ENCODE results near the gene DBP. TPM values are rescaled to one million over a fixed set of nuclear protein-coding genes. Genes with fewer than 3 reads are reported as not detected.
A peak's percentile ranks its signal among the peaks of the same experiment; 100 is the strongest.
"Not testable (repeated sequence)": the region's sequence is repeated elsewhere in the genome, so short reads cannot be mapped to it uniquely, and the experiment has no call there.

DBP gene
- total RNA-seq, 4 donors from 2014 or later = 8.7 to 13.8 (median 11.6) TPM

- no peak for DNase-seq
- Histone ChIP-seq H3K4me1 (peaks cover 0 to 10% (median 4%) of the 10 kb centered on the region in 4 donors), H3K9me3 (no peaks in the 10 kb centered on the region), H3K27me3 (no peaks in the 10 kb centered on the region), H3K27ac (no peak overlapping the region), H3K4me3 (no peak overlapping the region), H3K36me3 (no peaks in the 10 kb centered on the region)
- TF ChIP-seq EP300 (IDR thresholded peaks at IDR 0.05; ENCODE audit: low read depth) (no peak), POLR2AphosphoS5 (IDR thresholded peaks at IDR 0.05) (no peak), POLR2A (IDR thresholded peaks at IDR 0.05) (no peak)
- TF ChIP-seq, protein P1, sequence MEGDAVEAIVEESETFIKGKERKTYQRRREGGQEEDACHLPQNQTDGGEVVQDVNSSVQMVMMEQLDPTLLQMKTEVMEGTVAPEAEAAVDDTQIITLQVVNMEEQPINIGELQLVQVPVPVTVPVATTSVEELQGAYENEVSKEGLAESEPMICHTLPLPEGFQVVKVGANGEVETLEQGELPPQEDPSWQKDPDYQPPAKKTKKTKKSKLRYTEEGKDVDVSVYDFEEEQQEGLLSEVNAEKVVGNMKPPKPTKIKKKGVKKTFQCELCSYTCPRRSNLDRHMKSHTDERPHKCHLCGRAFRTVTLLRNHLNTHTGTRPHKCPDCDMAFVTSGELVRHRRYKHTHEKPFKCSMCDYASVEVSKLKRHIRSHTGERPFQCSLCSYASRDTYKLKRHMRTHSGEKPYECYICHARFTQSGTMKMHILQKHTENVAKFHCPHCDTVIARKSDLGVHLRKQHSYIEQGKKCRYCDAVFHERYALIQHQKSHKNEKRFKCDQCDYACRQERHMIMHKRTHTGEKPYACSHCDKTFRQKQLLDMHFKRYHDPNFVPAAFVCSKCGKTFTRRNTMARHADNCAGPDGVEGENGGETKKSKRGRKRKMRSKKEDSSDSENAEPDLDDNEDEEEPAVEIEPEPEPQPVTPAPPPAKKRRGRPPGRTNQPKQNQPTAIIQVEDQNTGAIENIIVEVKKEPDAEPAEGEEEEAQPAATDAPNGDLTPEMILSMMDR (IDR thresholded peaks at IDR 0.05) = no peak
- 78% methylated on average over 5 of the region's 5 CpGs; no CpG with 5 or more reads in 1 of the 2 donors for WGBS, 2 donors (ENCODE audit: low coverage in 1 of 2)
- intact Hi-C loops (cut with DNase I; ENCODE audit: low total_unique reads) (loop anchor here (5.0 kb wide), 1 partner anchor 513 kb away; no protein-coding TSS in a partner anchor), in situ Hi-C loops (cut with MboI; ENCODE audit: low pct_ligation_motif_present in 1 of 4, low pct_unique_long_range_greater_than_20kb in 1 of 4, low sequenced_read_pairs in 3 of 4) (no loop called here)
Observed at GRCh38 chr19:48659768-48660167, 22.6 kb upstream of the DBP start.

GRCh38 chr19:48658483-48658882 lies 21.3 kb upstream of the DBP start:
- no peak for DNase-seq
- Histone ChIP-seq H3K4me1 (peaks cover 0 to 10% (median 4%) of the 10 kb centered on the region in 4 donors), H3K27ac (no peak overlapping the region), H3K36me3 (no peaks in the 10 kb centered on the region), H3K4me3 (no peak overlapping the region), H3K27me3 (no peaks in the 10 kb centered on the region), H3K9me3 (no peaks in the 10 kb centered on the region)
- intact Hi-C loops (cut with DNase I; ENCODE audit: low total_unique reads) (no loop called here), in situ Hi-C loops (cut with MboI; ENCODE audit: low pct_ligation_motif_present in 1 of 4, low pct_unique_long_range_greater_than_20kb in 1 of 4, low sequenced_read_pairs in 3 of 4) (no loop called here)
- 88 to 94% methylated on average over 6 of the region's 6 CpGs for WGBS, 2 donors (ENCODE audit: low coverage in 1 of 2)
- TF ChIP-seq EP300 (IDR thresholded peaks at IDR 0.05; ENCODE audit: low read depth) = no peak
- TF ChIP-seq, protein P1 (IDR thresholded peaks at IDR 0.05) = no peak
- no peak for TF ChIP-seq POLR2A (IDR thresholded peaks at IDR 0.05)
- no peak for TF ChIP-seq POLR2AphosphoS5 (IDR thresholded peaks at IDR 0.05)

GRCh38 chr19:48657828-48658227 lies 20.6 kb upstream of the DBP start:
- H3K36me3 ChIP-seq; H3K27me3 ChIP-seq; intact Hi-C loops (cut with DNase I; ENCODE audit: low total_unique reads); DNase-seq; H3K4me3 ChIP-seq; in situ Hi-C loops (cut with MboI; ENCODE audit: low pct_ligation_motif_present in 1 of 4, low pct_unique_long_range_greater_than_20kb in 1 of 4, low sequenced_read_pairs in 3 of 4); H3K9me3 ChIP-seq: not testable (repeated sequence)
- WGBS, 2 donors (ENCODE audit: low coverage in 1 of 2) = 50 to 72% methylated on average over 2 to 5 of the region's 5 CpGs
- Histone ChIP-seq H3K27ac (peak overlapping the region in 1 of 4 donors; percentile 25), H3K4me1 (peaks cover 0 to 10% (median 4%) of the 10 kb centered on the region in 4 donors)
- TF ChIP-seq POLR2AphosphoS5 (IDR thresholded peaks at IDR 0.05) = peak in 1 of 3 donors; percentile 31

GRCh38 chr19:48656840-48657474 lies 19.8 kb upstream of the DBP start:
- H3K27ac ChIP-seq = no peak overlapping the region
- DNase-seq = peak; percentile 20
- in situ Hi-C loops (cut with MboI; ENCODE audit: low pct_ligation_motif_present in 1 of 4, low pct_unique_long_range_greater_than_20kb in 1 of 4, low sequenced_read_pairs in 3 of 4) = no loop called here

More at GRCh38 chr19:48656840-48657474, 19.8 kb upstream of the DBP start:
- peaks cover 0 to 10% (median 4%) of the 10 kb centered on the region in 4 donors for H3K4me1 ChIP-seq
- peak in 1 of 3 donors; percentile 22 for TF ChIP-seq POLR2AphosphoS5 (IDR thresholded peaks at IDR 0.05)
- TF ChIP-seq, protein P1 (IDR thresholded peaks at IDR 0.05) = no peak
- TF ChIP-seq EP300 (IDR thresholded peaks at IDR 0.05; ENCODE audit: low read depth) = no peak
- TF ChIP-seq POLR2A (IDR thresholded peaks at IDR 0.05) = no peak
- no peaks in the 10 kb centered on the region for H3K27me3 ChIP-seq
- H3K36me3 ChIP-seq = no peaks in the 10 kb centered on the region
- WGBS, 2 donors (ENCODE audit: low coverage in 1 of 2) = 47 to 54% methylated on average over 8 to 16 of the region's 16 CpGs
- H3K4me3 ChIP-seq = no peak overlapping the region
- no peaks in the 10 kb centered on the region for H3K9me3 ChIP-seq
- intact Hi-C loops (cut with DNase I; ENCODE audit: low total_unique reads) = no loop called here
